Dedifferentiated amniotic fluid mesenchymal stem cell (primary cell): ENCODE results near the gene SLFN12.
"Not testable (repeated sequence)": the region's sequence is repeated elsewhere in the genome, so short reads cannot be mapped to it uniquely, and the experiment has no call there.

Experiments used
- DNase-seq: peaks from one replicate; pipeline ENCODE4 v3.0.0-alpha.2; 2016; ENCODE audit errors: extremely low spot score

The SLFN12 gene

GRCh38 chr17:35414247-35414646 is 18.1 kb downstream of the SLFN12 start:
- DNase-seq, result no peak

GRCh38 chr17:35407531-35407930 is 24.8 kb downstream of the SLFN12 start:
- DNase-seq, result no peak

GRCh38 chr17:35406568-35406967 is 25.7 kb downstream of the SLFN12 start:
- DNase-seq, result no peak

- no peak for DNase-seq
Measured at GRCh38 chr17:35404360-35404759, 27.9 kb downstream of the SLFN12 start.

- DNase-seq, result not testable (repeated sequence)
Measured at GRCh38 chr17:35393783-35394182, 38.5 kb downstream of the SLFN12 start.

GRCh38 chr17:35390663-35391062 is 41.6 kb downstream of the SLFN12 start:
- no peak for DNase-seq

- DNase-seq, result no peak
Measured at GRCh38 chr17:35390156-35390555, 42.1 kb downstream of the SLFN12 start.

- no peak for DNase-seq
Measured at GRCh38 chr17:35387496-35387895, 44.8 kb downstream of the SLFN12 start.

GRCh38 chr17:35377706-35378105 is 54.6 kb downstream of the SLFN12 start:
- no peak for DNase-seq

GRCh38 chr17:35377068-35377467 is 55.2 kb downstream of the SLFN12 start:
- DNase-seq, result no peak

GRCh38 chr17:35376245-35376644 is 56.1 kb downstream of the SLFN12 start:
- no peak for DNase-seq

GRCh38 chr17:35374766-35375344 is 57.4 kb downstream of the SLFN12 start:
- DNase-seq, result no peak

- peak; percentile 44 for DNase-seq
Measured at GRCh38 chr17:35373984-35374765, 58.1 kb downstream of the SLFN12 start.

- peak; percentile 87 for DNase-seq
Measured at GRCh38 chr17:35373534-35373983, 58.7 kb downstream of the SLFN12 start, which contains the start of gene SLFN11. TSS of gene SLFN11 (minus strand) at chr17:35373621. CDS start at chr17:35363807, 9,814 bp downstream.

GRCh38 chr17:35372846-35373533 is 59.3 kb downstream of the SLFN12 start:
- no peak for DNase-seq

- DNase-seq, result no peak
Measured at GRCh38 chr17:35371934-35372333, 60.4 kb downstream of the SLFN12 start.

GRCh38 chr17:35368081-35368830 is 64.0 kb downstream of the SLFN12 start:
- DNase-seq, result no peak

GRCh38 chr17:35361027-35361426 is 71.3 kb downstream of the SLFN12 start:
- no peak for DNase-seq
